Panc1 (cell line): ENCODE measurements around the gene OSTC.

Source experiments
- POLR2AphosphoS5 ChIP-seq: IDR thresholded peaks from 2 replicates; pipeline ENCODE4 v1.6.1; 2012; ENCODE audit warnings: mild to moderate bottlenecking, low read depth, low read length, moderate library complexity
- SIN3A ChIP-seq: IDR thresholded peaks from 2 replicates; pipeline ENCODE4 v1.6.1; 2012; ENCODE audit warnings: low read depth, mild to moderate bottlenecking, low read length, moderate library complexity, borderline replicate concordance; ENCODE audit not compliant: insufficient read depth
- TCF7L2 ChIP-seq: IDR thresholded peaks from 2 replicates; pipeline ENCODE4 v1.6.1; 2011; ENCODE audit warnings: mild to moderate bottlenecking, low read depth, low read length, inconsistent platforms
- TF ChIP-seq, protein P1 (sequence below): fragments of 450-650 bp; IDR thresholded peaks from 2 replicates; pipeline ENCODE4 v1.5.1; 2017; ENCODE audit warnings: mild to moderate bottlenecking
- TF ChIP-seq, protein P2 (sequence below), 2 experiments: IDR thresholded peaks; 2 replicates each; pipeline ENCODE4 v1.6.1; 2011 to 2012; ENCODE audit warnings: low read depth in 2 of 2, control low read depth in 1 of 2, low read length in 1 of 2, mild to moderate bottlenecking in 1 of 2, moderate library complexity in 1 of 2; ENCODE audit not compliant: insufficient read depth in 1 of 2

DNA sequence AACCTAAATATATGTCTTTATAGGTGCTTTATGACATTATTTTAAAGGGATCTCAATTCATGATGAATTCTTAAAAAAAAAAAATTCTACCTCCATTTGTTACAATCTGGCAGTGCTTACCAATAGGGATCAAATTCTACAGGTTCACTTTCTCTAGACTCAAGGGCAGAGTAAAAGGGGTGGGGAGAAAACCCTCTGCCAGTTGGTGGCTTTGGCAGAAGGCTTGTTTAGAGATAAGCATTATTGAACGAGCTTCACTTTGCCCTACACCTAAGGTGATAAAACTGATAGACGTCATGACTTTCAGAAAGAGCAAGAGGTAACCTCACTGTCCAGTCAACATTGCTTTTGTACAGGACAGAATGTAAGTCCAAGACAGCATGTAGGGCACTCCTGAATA lies 53.6 kb downstream of the OSTC start:
- TF ChIP-seq, protein P1, sequence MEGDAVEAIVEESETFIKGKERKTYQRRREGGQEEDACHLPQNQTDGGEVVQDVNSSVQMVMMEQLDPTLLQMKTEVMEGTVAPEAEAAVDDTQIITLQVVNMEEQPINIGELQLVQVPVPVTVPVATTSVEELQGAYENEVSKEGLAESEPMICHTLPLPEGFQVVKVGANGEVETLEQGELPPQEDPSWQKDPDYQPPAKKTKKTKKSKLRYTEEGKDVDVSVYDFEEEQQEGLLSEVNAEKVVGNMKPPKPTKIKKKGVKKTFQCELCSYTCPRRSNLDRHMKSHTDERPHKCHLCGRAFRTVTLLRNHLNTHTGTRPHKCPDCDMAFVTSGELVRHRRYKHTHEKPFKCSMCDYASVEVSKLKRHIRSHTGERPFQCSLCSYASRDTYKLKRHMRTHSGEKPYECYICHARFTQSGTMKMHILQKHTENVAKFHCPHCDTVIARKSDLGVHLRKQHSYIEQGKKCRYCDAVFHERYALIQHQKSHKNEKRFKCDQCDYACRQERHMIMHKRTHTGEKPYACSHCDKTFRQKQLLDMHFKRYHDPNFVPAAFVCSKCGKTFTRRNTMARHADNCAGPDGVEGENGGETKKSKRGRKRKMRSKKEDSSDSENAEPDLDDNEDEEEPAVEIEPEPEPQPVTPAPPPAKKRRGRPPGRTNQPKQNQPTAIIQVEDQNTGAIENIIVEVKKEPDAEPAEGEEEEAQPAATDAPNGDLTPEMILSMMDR = no peak
- TF ChIP-seq POLR2AphosphoS5 (no peak), SIN3A (no peak), TCF7L2 (no peak)
- TF ChIP-seq, protein P2, sequence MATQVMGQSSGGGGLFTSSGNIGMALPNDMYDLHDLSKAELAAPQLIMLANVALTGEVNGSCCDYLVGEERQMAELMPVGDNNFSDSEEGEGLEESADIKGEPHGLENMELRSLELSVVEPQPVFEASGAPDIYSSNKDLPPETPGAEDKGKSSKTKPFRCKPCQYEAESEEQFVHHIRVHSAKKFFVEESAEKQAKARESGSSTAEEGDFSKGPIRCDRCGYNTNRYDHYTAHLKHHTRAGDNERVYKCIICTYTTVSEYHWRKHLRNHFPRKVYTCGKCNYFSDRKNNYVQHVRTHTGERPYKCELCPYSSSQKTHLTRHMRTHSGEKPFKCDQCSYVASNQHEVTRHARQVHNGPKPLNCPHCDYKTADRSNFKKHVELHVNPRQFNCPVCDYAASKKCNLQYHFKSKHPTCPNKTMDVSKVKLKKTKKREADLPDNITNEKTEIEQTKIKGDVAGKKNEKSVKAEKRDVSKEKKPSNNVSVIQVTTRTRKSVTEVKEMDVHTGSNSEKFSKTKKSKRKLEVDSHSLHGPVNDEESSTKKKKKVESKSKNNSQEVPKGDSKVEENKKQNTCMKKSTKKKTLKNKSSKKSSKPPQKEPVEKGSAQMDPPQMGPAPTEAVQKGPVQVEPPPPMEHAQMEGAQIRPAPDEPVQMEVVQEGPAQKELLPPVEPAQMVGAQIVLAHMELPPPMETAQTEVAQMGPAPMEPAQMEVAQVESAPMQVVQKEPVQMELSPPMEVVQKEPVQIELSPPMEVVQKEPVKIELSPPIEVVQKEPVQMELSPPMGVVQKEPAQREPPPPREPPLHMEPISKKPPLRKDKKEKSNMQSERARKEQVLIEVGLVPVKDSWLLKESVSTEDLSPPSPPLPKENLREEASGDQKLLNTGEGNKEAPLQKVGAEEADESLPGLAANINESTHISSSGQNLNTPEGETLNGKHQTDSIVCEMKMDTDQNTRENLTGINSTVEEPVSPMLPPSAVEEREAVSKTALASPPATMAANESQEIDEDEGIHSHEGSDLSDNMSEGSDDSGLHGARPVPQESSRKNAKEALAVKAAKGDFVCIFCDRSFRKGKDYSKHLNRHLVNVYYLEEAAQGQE (IDR thresholded peaks at IDR 0.05; ENCODE audit: insufficient read depth in 1 of 2, low read depth in 2 of 2, low read length in 1 of 2) = no peak
